Adipocyte (in vitro differentiated cells): ENCODE data around the gene ABCA4.
A peak's percentile ranks its signal among the peaks of the same experiment; 100 is the strongest.

Experiments used
- DNase-seq: peaks from one replicate; pipeline ENCODE4 v3.0.0-alpha.2; 2015; ENCODE audit warnings: low read depth
- H3K27me3 ChIP-seq: replicated peaks from 2 replicates; pipeline ENCODE4 v1.7.0; 2013; ENCODE audit warnings: mild to moderate bottlenecking, low read length, moderate library complexity; ENCODE audit not compliant: control insufficient read depth, insufficient read depth
- H3K36me3 ChIP-seq: 2 replicates; pipeline ENCODE4 v1.7.0; 2013; ENCODE audit warnings: low read length, mild to moderate bottlenecking, moderate library complexity; ENCODE audit not compliant: control insufficient read depth, insufficient read depth, severe bottlenecking
- H3K4me1 ChIP-seq: 2 replicates; pipeline ENCODE4 v1.7.0; 2013; ENCODE audit warnings: mild to moderate bottlenecking, low read length, moderate library complexity; ENCODE audit not compliant: control insufficient read depth, insufficient read depth
- H3K4me3 ChIP-seq: 2 replicates; pipeline ENCODE4 v1.7.0; 2013; ENCODE audit warnings: mild to moderate bottlenecking, low read length, moderate library complexity
- H3K9ac ChIP-seq: 2 replicates; pipeline ENCODE4 v1.7.0; 2013; ENCODE audit warnings: mild to moderate bottlenecking, low read length, moderate library complexity
- H3K9me3 ChIP-seq: 2 replicates; pipeline ENCODE4 v1.7.0; 2013; ENCODE audit warnings: mild to moderate bottlenecking, low read length, moderate library complexity; ENCODE audit not compliant: control insufficient read depth

ABCA4 gene

DNA sequence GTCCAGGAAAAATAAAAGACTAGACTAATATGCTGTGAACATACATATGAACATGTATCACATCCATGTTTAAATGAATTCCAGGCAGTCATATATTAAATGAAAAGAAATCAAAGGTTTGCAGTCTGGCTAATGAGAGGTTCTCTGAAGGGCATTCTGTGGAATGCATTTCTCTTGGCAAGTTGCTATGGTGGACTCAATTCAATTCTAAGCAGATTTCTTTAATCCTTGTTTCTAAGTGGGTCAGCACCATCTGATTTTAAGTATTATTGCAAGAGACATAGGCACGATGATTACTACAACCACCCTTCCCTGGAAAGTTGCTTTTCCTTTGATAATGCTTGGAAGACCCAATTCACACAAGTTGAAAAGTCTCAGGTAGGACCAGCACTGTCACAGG, 23.9 kb upstream of the ABCA4 start:
- DNase-seq: peak; percentile 60
- Histone ChIP-seq H3K9me3 (no peaks in the 10 kb centered on the region), H3K4me3 (no peak overlapping the region), H3K27me3 (no peaks in the 10 kb centered on the region), H3K4me1 (peaks cover 22% of the 10 kb centered on the region), H3K36me3 (no peaks in the 10 kb centered on the region), H3K9ac (no peak overlapping the region)

DNA sequence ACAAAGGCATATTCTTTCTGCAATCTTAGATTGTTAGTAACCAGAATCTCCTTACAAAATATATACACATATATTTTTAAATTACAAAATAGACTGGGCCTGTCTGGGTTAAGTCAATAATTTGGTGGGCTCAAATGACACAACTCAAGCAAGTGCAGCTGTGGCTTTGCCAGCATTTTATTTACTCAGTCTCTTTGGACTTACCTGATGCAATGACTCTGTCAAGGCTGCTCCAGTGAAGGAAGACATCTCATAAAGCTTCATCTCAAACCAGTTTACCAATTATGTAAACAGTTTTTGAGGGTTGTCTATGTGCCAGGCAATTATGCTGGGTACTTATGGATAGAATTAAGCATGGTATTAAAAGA, 22.8 kb upstream of the ABCA4 start:
- peak; percentile 52 for DNase-seq
- H3K4me3 ChIP-seq: no peak overlapping the region
- H3K36me3 ChIP-seq: no peaks in the 10 kb centered on the region
- H3K9ac ChIP-seq: no peak overlapping the region
- no peaks in the 10 kb centered on the region for H3K9me3 ChIP-seq
- H3K27me3 ChIP-seq: no peaks in the 10 kb centered on the region
- peaks cover 22% of the 10 kb centered on the region for H3K4me1 ChIP-seq

DNA sequence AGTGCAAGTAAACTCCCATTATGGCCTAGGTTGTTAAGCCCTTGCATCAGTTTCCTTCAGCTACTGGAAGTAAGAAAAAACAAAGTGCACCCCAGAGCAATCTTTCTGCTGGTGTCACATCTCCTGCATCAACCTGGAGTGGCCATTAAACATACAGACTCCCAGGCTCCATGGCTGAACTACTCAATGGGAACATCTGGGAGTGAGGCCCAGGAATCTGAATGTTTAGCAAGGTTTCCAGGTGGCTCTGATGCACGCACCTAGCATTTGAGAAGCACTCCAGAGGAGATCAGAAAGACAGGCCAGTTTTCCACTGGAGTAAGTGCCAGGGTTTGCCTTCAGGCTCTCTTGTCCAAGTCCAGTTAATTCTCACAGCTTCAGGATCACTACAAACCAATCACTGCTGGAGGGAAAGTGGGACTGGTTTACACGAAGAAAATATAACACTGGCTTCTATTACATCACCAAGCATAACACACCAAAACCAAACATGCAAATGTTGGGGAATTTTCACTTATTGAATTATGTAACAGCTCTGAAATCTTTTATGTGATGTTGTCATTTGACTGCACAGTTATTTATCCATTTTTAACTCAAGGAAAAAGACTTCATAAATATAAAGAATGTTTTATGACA, 22.3 kb upstream of the ABCA4 start:
- Histone ChIP-seq H3K9ac (no peak overlapping the region), H3K27me3 (no peaks in the 10 kb centered on the region), H3K4me1 (peaks cover 22% of the 10 kb centered on the region), H3K36me3 (no peaks in the 10 kb centered on the region), H3K4me3 (no peak overlapping the region), H3K9me3 (no peaks in the 10 kb centered on the region)
- DNase-seq: peak; percentile 44

DNA sequence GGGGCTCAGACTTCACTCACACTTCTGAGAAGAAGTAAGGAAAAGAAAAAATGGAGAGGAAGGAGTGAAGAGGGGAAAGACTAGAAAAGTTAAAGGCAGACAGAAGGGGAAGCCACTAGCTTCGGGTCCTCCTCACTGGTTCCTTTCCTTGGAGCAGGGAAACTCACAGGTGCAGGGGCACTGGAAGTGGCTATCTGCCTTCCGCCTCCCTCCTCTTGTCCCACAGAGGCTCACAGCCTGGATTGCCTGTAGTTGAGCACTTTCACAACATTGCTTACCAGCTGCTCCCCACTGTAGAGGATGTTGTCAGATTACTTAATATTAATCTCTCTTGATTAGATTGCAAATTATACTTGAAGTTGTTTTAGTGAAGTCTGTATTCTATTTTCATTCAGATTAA, 21.6 kb upstream of the ABCA4 start:
- Histone ChIP-seq H3K9me3 (no peaks in the 10 kb centered on the region), H3K27me3 (no peaks in the 10 kb centered on the region), H3K9ac (no peak overlapping the region), H3K36me3 (no peaks in the 10 kb centered on the region), H3K4me1 (peaks cover 22% of the 10 kb centered on the region), H3K4me3 (no peak overlapping the region)
- DNase-seq: no peak

DNA sequence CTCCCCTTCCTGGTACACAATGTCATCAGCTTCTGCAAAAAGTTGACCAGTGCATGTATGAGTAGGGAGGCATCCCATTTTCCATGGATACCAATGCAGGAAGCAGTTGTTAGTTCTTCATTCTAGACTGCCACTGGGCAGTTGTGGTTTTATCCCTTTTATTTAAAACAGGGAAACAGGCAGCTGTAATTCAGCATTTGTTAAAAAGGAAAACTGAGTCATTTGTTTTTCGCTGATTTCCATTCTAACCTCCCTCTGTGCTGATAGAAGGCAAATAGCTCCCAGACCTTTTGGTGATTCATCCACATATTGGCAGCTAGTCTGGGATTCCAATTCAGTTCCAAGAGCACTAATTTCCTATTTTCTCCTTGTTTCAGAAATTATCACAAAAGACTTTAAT, 21.1 kb upstream of the ABCA4 start:
- Histone ChIP-seq H3K27me3 (no peaks in the 10 kb centered on the region), H3K9ac (no peak overlapping the region), H3K9me3 (no peaks in the 10 kb centered on the region), H3K4me1 (peaks cover 22% of the 10 kb centered on the region), H3K36me3 (no peaks in the 10 kb centered on the region), H3K4me3 (peak overlapping the region; percentile 42)
- DNase-seq: peak; percentile 52

DNA sequence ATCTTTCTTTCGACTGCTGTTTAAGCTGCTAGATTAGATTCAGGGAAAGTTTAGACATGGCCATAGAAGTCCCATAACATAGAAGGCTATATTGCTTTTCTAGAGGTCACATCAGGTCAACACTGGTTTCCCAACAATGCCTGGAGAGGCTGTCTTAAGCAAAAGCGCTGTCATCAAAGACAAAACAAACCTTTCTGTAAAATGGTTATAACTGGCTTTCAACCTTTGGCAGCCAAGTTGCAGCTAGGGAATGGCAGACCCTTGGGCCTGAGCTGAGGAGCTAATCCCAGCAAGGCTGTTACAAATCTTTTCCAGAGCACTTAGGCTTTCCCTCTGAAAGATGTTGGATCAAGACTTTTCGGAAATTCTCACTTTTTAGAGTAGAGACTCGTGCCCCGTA, 11.2 kb upstream of the ABCA4 start:
- H3K36me3 ChIP-seq: no peaks in the 10 kb centered on the region
- H3K4me1 ChIP-seq: peaks cover 4% of the 10 kb centered on the region
- DNase-seq: no peak
- H3K4me3 ChIP-seq: no peak overlapping the region
- no peaks in the 10 kb centered on the region for H3K9me3 ChIP-seq
- no peaks in the 10 kb centered on the region for H3K27me3 ChIP-seq
- H3K9ac ChIP-seq: no peak overlapping the region

DNA sequence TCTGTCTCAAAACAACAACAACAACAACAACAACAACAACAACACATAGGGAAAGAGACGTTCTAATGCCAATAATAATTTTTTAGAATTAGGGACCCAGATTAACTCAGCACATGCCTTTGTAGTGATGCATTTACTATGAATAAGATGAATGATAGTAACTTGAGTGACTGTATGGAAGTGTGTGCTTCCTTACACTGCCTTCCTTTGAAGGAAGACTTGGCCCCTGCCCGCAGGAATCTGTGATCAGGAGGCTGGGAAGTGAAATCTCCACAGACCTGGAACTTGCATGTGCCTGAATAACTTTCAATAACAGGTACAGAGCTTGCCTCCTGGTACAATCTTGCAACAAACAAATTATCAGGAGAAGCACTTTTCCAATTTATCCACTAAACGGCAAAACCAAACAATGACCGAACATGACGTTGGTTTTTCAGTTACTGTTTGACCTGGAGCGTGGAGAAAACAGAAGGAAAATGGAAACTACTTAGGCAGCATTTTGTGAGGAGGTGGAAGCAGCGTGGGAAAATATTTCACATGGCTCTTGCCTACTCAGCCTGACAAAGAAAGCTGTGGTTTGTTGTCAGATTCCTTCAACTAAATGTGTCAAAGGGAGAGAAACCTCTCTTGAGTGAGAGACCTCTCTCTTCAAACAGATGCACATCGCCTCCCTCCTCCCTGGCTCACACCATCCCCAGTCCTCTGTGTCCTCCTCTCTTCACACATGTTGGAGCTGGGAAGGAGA, 10.1 kb upstream of the ABCA4 start:
- Histone ChIP-seq H3K9ac (no peak overlapping the region), H3K4me1 (peaks cover 14% of the 10 kb centered on the region), H3K36me3 (no peaks in the 10 kb centered on the region), H3K4me3 (no peak overlapping the region), H3K9me3 (no peaks in the 10 kb centered on the region), H3K27me3 (no peaks in the 10 kb centered on the region)
- DNase-seq: no peak

DNA sequence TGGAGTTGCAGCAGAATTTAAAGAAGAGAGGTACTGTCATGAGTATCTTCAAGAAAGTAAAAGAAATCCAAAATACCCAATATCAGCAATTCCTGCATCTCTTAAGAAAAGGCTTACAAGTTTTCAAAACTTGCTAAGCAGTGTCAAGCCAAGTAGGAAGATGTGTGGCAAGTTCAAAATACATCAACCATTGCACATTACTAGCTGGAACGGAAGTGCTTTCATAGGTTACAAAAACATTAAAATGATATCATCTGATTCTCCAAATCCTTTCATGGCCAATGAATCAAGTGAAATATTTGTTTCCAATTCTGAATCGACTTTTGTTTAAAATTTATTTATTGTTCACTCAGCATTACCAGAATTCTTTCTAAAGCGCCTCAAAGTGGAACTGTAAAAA, 5.7 kb upstream of the ABCA4 start:
- Histone ChIP-seq H3K9me3 (no peaks in the 10 kb centered on the region), H3K4me1 (peaks cover 18% of the 10 kb centered on the region), H3K36me3 (no peaks in the 10 kb centered on the region), H3K4me3 (no peak overlapping the region), H3K9ac (no peak overlapping the region), H3K27me3 (no peaks in the 10 kb centered on the region)
- no peak for DNase-seq

DNA sequence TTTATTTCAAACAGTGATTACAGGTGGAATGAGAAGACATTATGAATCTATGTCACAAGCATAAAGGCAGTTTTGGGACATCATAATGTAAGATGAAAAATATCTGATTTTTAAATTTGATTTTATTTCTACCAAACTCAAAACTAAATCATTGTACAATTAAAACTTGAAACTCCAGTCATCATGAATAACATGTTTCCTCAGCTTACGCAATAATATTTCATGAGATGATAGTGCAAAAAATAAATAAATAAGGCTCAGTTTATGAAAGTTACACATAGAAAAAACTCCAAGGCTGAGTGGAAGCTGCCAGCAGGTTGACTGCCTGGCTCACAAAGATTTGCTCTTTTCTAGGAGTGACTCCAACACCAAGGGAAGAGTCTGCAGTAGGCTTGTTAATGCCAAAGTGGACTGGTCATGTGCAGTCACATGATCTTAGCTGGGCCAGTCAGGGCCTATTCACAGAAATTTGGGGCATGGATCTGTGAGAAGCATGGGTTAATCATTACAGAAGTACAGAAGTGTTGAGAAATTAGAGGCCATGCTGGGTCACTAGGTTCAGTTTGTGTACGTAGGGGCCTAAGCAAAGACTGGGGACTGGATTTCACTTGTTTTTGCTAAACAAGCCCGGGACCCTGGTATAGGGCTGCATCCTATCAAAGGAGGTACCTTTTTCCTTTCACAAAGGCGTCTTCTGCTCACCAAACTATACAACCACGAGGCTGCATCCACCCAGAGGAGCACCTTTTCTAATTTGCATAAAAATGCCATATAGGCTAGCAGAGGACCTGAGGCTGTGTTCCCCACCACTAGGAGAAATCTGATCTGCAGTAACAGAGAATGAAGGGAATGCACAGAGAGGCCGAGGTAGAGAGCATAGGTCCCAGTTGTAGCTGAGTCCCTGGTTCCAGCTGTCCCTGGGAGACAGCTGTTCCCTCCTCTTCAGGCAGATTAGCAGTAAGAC, 4.9 kb upstream of the ABCA4 start:
- Histone ChIP-seq H3K4me1 (peaks cover 14% of the 10 kb centered on the region), H3K27me3 (no peaks in the 10 kb centered on the region), H3K9ac (no peak overlapping the region), H3K36me3 (no peaks in the 10 kb centered on the region), H3K4me3 (no peak overlapping the region), H3K9me3 (no peaks in the 10 kb centered on the region)
- peak; percentile 45 for DNase-seq

DNA sequence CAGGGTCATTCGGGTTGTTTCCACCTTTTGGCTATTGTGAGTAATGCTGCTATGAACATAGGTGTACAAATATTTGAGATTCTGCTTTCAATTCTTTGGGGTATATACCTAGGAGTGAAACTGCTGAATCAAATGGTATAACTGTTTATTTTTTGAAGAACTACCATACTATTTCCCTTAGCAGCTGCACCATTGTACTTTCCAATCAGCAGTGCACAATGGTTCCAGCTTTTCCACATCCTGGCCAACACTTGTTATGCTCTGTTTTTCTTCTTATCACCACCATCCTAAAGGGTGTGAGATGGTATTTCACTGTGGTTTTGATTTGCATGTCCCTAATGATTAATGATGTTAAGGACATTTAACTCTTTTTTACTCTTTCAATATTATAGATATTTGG, 3.6 kb upstream of the ABCA4 start:
- DNase-seq: no peak
- Histone ChIP-seq H3K9me3 (no peaks in the 10 kb centered on the region), H3K4me3 (no peak overlapping the region), H3K9ac (no peak overlapping the region), H3K36me3 (no peaks in the 10 kb centered on the region), H3K27me3 (no peaks in the 10 kb centered on the region), H3K4me1 (peaks cover 19% of the 10 kb centered on the region)
